Cardiac muscle cell (in vitro differentiated cells and primary cell): Measurements from ENCODE around the gene TRABD2B. TPM values are rescaled to one million over a fixed set of nuclear protein-coding genes. Genes with fewer than 3 reads are reported as not detected.

Experiments
- DNase-seq, 2 donors: peaks; one replicate each; pipeline versions ENCODE4 v3.0.0 to v3.0.0-alpha.2; 2010 to 2017; ENCODE audit warnings: low read depth in 1 of 2, low spot score in 1 of 2
- H3K27ac ChIP-seq: fragments of 200-600 bp; sonication (generic); 2 replicates; pipeline ENCODE4 v1.5.1; 2016
- H3K27me3 ChIP-seq: fragments of 200-600 bp; sonication (generic); 2 replicates; pipeline ENCODE4 v1.6.0; 2016; ENCODE audit warnings: control low read depth
- H3K36me3 ChIP-seq: fragments of 200-600 bp; sonication (generic); 2 replicates; pipeline ENCODE4 v1.5.1; 2016; ENCODE audit warnings: control low read depth
- H3K4me1 ChIP-seq: fragments of 200-600 bp; sonication (generic); 2 replicates; pipeline ENCODE4 v1.8.1; 2017; ENCODE audit warnings: low read depth, mild to moderate bottlenecking, mixed run types
- H3K4me3 ChIP-seq: fragments of 200-600 bp; sonication (generic); 2 replicates; pipeline ENCODE4 v1.5.1; 2016; ENCODE audit warnings: mild to moderate bottlenecking
- H3K9me3 ChIP-seq: fragments of 200-600 bp; sonication (generic); 2 replicates; pipeline ENCODE4 v1.5.1; 2017; ENCODE audit warnings: low read depth, mild to moderate bottlenecking, control low read depth
- CTCF ChIP-seq: IDR thresholded peaks from 2 replicates; pipeline ENCODE4 v1.5.1; 2012; ENCODE audit warnings: low read depth, mild to moderate bottlenecking, low read length
- polyA plus RNA-seq: library from polyadenylated mRNA; unstranded; fragments of >200 nt; fragmentation: Nextera tagmentation; extraction: Ambion mirVana; gene quantifications from 2 replicates; pipeline ENCODE4 v1.2.1, GENCODE V29; 2016
- total RNA-seq: library from RNA; depleted of rRNA; stranded (reverse); fragments of >200 nt; gene quantifications from 2 replicates; pipeline ENCODE4 v1.2.3, GENCODE V29; 2016

Gene TRABD2B
- total and polyA plus RNA-seq, 2 experiments from 2014 or later, result 0.60 to 0.82 TPM

DNA sequence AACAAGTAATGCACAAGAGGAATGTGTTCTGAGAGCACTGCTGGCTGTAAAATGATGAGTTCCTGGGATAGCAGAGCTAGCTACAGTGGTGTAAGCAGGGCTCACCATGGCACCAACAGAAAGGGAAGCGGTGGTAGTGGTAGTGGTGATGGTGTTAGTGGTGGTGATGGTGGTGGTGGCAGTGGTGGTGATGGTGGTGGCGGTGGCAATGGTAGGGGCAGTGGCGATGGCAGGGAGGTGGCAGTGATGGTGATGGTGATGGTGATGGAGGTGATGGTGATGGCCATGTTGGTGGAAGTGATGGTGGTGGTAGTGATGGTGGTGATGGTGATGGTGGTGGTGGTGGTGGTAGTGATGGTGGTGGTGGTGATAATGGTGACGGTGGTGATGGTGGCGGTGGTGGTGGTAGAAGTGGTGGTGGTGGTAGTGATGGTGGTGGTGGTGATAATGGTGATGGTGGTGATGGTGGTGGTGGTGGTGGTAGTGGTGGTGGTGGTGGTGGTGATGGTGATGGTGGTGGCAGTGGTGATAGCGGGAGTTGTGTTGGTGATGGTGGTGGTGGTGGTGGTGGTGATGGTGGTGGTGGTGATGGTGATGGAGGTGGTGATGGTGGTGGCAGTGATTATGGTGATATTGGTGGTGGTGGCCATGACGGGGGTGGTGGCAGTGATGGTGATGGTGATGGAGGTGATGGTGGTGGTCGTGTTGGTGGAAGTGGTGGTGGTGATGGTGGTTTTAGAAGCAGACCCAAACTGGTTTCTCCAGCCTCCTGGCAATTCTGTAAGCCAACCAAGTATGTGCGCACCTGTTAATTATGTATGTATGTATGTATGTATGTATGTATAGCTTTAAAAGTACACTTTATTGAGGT, 254.1 kb downstream of the TRABD2B start:
- DNase-seq, result no peak
- H3K9me3 ChIP-seq, result no peaks in the 10 kb centered on the region
- TF ChIP-seq CTCF, result no peak
- H3K36me3 ChIP-seq, result no peaks in the 10 kb centered on the region
- no peaks in the 10 kb centered on the region for H3K4me1 ChIP-seq
- no peak overlapping the region for H3K27ac ChIP-seq
- H3K4me3 ChIP-seq, result no peak overlapping the region
- H3K27me3 ChIP-seq, result peaks cover 56% of the 10 kb centered on the region

- Histone ChIP-seq H3K27me3 (peaks cover 58% of the 10 kb centered on the region), H3K27ac (no peak overlapping the region)
- TF ChIP-seq CTCF, result peak; percentile 78
These were observed 258.5 kb downstream of the TRABD2B start for GRCh38 chr1:47738560-47739182.

GRCh38 chr1:47732489-47732888, 264.7 kb downstream of the TRABD2B start:
- no peak for DNase-seq

More at GRCh38 chr1:47738560-47739182, 258.5 kb downstream of the TRABD2B start:
- H3K4me3 ChIP-seq, result no peak overlapping the region
- no peaks in the 10 kb centered on the region for H3K36me3 ChIP-seq
- no peaks in the 10 kb centered on the region for H3K4me1 ChIP-seq
- peak; percentile 78 to 82 for DNase-seq
- no peaks in the 10 kb centered on the region for H3K9me3 ChIP-seq

DNA sequence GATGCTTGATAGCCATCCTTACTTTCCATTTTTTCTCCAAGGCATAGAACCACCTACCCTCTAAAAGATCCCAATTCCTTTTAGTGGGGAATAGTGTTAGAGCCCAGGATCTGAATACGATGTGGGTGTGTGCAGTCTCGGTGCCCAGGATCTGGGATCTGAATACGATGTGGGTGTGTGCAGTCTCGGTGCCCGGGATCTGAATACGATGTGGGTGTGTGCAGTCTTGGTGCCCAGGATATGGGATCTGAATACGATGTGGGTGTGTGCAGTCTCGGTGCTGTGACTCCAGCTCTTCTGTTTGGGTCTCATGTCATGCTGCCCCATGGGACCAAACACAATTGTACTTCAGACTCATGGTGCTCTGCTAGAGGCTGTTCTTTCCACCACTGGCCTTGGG, 265.5 kb downstream of the TRABD2B start:
- Histone ChIP-seq H3K4me3 (no peak overlapping the region), H3K27ac (no peak overlapping the region), H3K27me3 (peaks cover 82% of the 10 kb centered on the region), H3K4me1 (no peaks in the 10 kb centered on the region), H3K9me3 (no peaks in the 10 kb centered on the region), H3K36me3 (no peaks in the 10 kb centered on the region)
- DNase-seq, result no peak
- no peak for TF ChIP-seq CTCF

More at GRCh38 chr1:47732489-47732888, 264.7 kb downstream of the TRABD2B start:
- Histone ChIP-seq H3K36me3 (no peaks in the 10 kb centered on the region), H3K27ac (no peak overlapping the region), H3K9me3 (no peaks in the 10 kb centered on the region), H3K4me3 (no peak overlapping the region), H3K4me1 (no peaks in the 10 kb centered on the region), H3K27me3 (peaks cover 82% of the 10 kb centered on the region)
- TF ChIP-seq CTCF, result no peak

GRCh38 chr1:47729685-47730084, 267.5 kb downstream of the TRABD2B start:
- no peak overlapping the region for H3K27ac ChIP-seq
- TF ChIP-seq CTCF, result no peak
- no peaks in the 10 kb centered on the region for H3K9me3 ChIP-seq
- no peaks in the 10 kb centered on the region for H3K36me3 ChIP-seq
- no peak overlapping the region for H3K4me3 ChIP-seq
- H3K27me3 ChIP-seq, result peaks cover 82% of the 10 kb centered on the region
- DNase-seq, result no peak
- peaks cover 3% of the 10 kb centered on the region for H3K4me1 ChIP-seq
